Hematopoietic multipotent progenitor cell treated with erythropoietin and hydrocortisone succinate and interleukin-3 and kit ligand, for 15 days (in vitro differentiated cells): ENCODE data around the gene PRR27.
"Not testable (repeated sequence)": the region's sequence is repeated elsewhere in the genome, so short reads cannot be mapped to it uniquely, and the experiment has no call there.

Experiments
- DNase-seq: peaks from one replicate; pipeline ENCODE4 v3.0.0-alpha.2; 2015; ENCODE audit warnings: low spot score

Gene PRR27

DNA sequence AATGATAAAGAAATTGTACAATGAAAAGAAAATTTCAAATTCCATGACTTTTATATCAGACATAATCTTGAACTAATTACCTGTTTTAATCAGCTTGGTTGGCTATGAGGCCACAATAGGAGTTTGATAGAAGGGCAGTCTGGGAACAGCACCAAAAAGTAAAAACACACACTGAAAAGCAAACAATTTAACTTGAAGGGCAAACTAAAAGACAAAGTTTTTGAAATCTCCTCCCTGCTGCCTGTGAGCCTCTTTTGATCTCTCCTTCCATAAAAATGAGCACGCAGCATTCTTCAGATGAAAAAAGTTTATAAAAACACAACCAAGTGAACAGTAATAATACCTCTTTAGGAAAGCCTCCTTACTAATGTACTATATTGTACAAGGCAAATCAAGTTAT is 49.6 kb downstream of the PRR27 start:
- DNase-seq: no peak

DNA sequence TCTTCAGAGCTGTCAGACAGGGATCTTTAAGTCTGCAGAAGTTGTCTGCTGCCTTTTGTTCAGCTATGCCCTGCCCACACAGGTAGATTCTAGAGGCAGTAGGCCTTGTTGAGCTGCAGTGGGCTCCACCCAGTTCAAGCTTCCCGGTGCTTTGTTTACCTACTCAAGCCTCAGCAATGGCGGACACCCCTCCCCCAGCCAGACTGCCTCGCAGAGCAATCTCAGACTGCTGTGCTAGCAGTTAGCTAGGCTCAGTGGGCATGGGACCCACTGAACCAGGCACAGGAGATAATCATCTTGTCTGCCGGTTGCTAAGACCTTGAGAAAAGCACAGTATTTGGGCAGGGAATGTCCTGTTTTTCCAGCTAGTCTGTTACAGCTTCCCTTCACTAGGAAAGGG is 58.7 kb downstream of the PRR27 start:
- not testable (repeated sequence) for DNase-seq
